B cell (primary cell): ENCODE data around the gene SLK. TPM values are rescaled to one million over a fixed set of nuclear protein-coding genes. Genes with fewer than 3 reads are reported as not detected.

ENCODE experiments used
- ATAC-seq: fragments of 200-7000 bp; cut with Tn5 transposase; one replicate; pipeline ENCODE4 v1.10.0; 2021; ENCODE audit warnings: low read depth, mild to moderate bottlenecking, moderate number of reproducible peaks, moderate library complexity
- CTCF ChIA-PET: fragments of 350-600 bp; sonication (Branson Sonifier 250); formaldehyde crosslinking; loops from one replicate; lab custom pipeline; 2021; ENCODE audit warnings: antibody characterized with exemption, inconsistent platforms; lab: Charles Lee
- POLR2A ChIA-PET: fragments of 350-600 bp; sonication (Branson Sonifier 250); formaldehyde crosslinking; loops from one replicate; lab custom pipeline; 2021; ENCODE audit warnings: antibody characterized with exemption; lab: Charles Lee
- DNase-seq: peaks from one replicate; pipeline ENCODE4 v3.0.0; 2013
- H2AFZ ChIP-seq: 2 replicates; pipeline ENCODE4 v1.6.1; 2012; ENCODE audit warnings: mild to moderate bottlenecking, low read depth, low read length; ENCODE audit not compliant: insufficient read depth, poor library complexity, severe bottlenecking
- H3K27ac ChIP-seq, 2 donors: 1 replicate in 1 of 2; 2 replicates in 1 of 2; pipeline ENCODE4 v1.5.1; 2012 to 2013; ENCODE audit warnings: low read length in 2 of 2, mild to moderate bottlenecking in 2 of 2, moderate library complexity in 1 of 2
- H3K27me3 ChIP-seq, 4 experiments: fragments of 200-600 bp in 1 of 4; sonication (generic) in 1 of 4; replicated peaks in 1 of 4; 1 replicate in 2 of 4; 2 replicates in 2 of 4; pipeline versions ENCODE4 v1.6.1 to v1.7.0; 2013 to 2016; ENCODE audit warnings: low read length in 3 of 4, mild to moderate bottlenecking in 2 of 4, mixed read lengths in 1 of 4, moderate library complexity in 1 of 4; ENCODE audit not compliant: insufficient read depth in 4 of 4, control insufficient read depth in 3 of 4; ENCODE audit errors: control extremely low read depth in 1 of 4
- H3K36me3 ChIP-seq, 2 experiments: replicated peaks in 1 of 2; 1 replicate in 1 of 2; 2 replicates in 1 of 2; pipeline versions ENCODE4 v1.6.1 to v1.7.1; 2013; ENCODE audit warnings: low read length in 1 of 2; ENCODE audit not compliant: insufficient read depth in 2 of 2, control insufficient read depth in 1 of 2; ENCODE audit errors: control extremely low read depth in 1 of 2, extremely low read depth in 1 of 2
- H3K4me1 ChIP-seq, 2 donors: fragments of 200-600 bp in 1 of 2; sonication (generic) in 1 of 2; 1 replicate in 1 of 2; 2 replicates in 1 of 2; pipeline versions ENCODE4 v1.5.1 to v1.6.1; 2013 to 2017; ENCODE audit warnings: low read length in 2 of 2; ENCODE audit not compliant: control insufficient read depth in 2 of 2, insufficient read depth in 2 of 2
- H3K4me2 ChIP-seq: replicated peaks from 2 replicates; pipeline ENCODE3; 2012; ENCODE audit warnings: mild to moderate bottlenecking, low read depth, low read length; ENCODE audit not compliant: poor library complexity, severe bottlenecking
- H3K4me3 ChIP-seq, 5 experiments: fragments of 200-600 bp in 1 of 5; sonication (generic) in 1 of 5; 1 replicate in 3 of 5; 2 replicates in 2 of 5; pipeline versions ENCODE4 v1.5.1 to v1.7.0; 2011 to 2016; ENCODE audit warnings: low read length in 4 of 5, mild to moderate bottlenecking in 4 of 5, low read depth in 2 of 5, control low read depth in 1 of 5, moderate library complexity in 1 of 5; ENCODE audit not compliant: insufficient read depth in 1 of 5; ENCODE audit errors: control extremely low read depth in 1 of 5, extremely low read depth in 1 of 5
- H3K79me2 ChIP-seq: fragments of 200-600 bp; sonication (generic); one replicate; pipeline ENCODE4 v1.6.0; 2016; ENCODE audit warnings: low read length; ENCODE audit not compliant: control insufficient read depth, insufficient read depth
- H3K9ac ChIP-seq: fragments of 200-600 bp; sonication (generic); 2 replicates; pipeline ENCODE4 v1.6.1; 2017; ENCODE audit warnings: mild to moderate bottlenecking, low read length, moderate library complexity
- H3K9me3 ChIP-seq, 3 donors: one replicate each; pipeline versions ENCODE4 v1.6.1 to v1.7.1; 2013; ENCODE audit warnings: low read length in 2 of 3; ENCODE audit not compliant: control insufficient read depth in 2 of 3, insufficient read depth in 1 of 3; ENCODE audit errors: control extremely low read depth in 1 of 3
- H4K20me1 ChIP-seq: 2 replicates; pipeline ENCODE4 v1.6.0; 2012; ENCODE audit warnings: mild to moderate bottlenecking, low read length; ENCODE audit not compliant: insufficient read depth, control insufficient read depth, poor library complexity, severe bottlenecking
- H3K27ac Mint-ChIP-seq: one replicate; pipeline ENCODE4 v1.8.0; 2021; ENCODE audit warnings: mixed read lengths
- H3K27me3 Mint-ChIP-seq: one replicate; pipeline ENCODE4 v1.8.0; 2021; ENCODE audit warnings: mixed read lengths
- H3K4me1 Mint-ChIP-seq: one replicate; pipeline ENCODE4 v1.8.0; 2021; ENCODE audit warnings: mixed read lengths
- H3K4me3 Mint-ChIP-seq: one replicate; pipeline ENCODE4 v1.8.0; 2021; ENCODE audit warnings: mixed read lengths
- H3K9me3 Mint-ChIP-seq: one replicate; pipeline ENCODE4 v1.8.0; 2022; ENCODE audit warnings: mixed read lengths; ENCODE audit not compliant: insufficient read depth
- CTCF ChIP-seq: fragments of 200-600 bp; IDR thresholded peaks from one replicate; pipeline ENCODE4 v1.8.0; 2022; ENCODE audit warnings: antibody characterized with exemption, mild to moderate bottlenecking
- EZH2 ChIP-seq: IDR thresholded peaks from 2 replicates; pipeline ENCODE4 v1.6.1; 2012; ENCODE audit warnings: borderline replicate concordance, low read depth, mild to moderate bottlenecking, moderate library complexity, low read length; ENCODE audit not compliant: insufficient read depth, poor library complexity, severe bottlenecking
- WGBS: methylation state at CpG from one replicate; pipeline ENCODE4 v1.1.5; 2013; ENCODE audit warnings: missing lambda C conversion rate; ENCODE audit not compliant: insufficient coverage; 5-methylcytosine and 5-hydroxymethylcytosine counted together
- intact Hi-C: fragments of 100-400 bp; cut with micrococcal nuclease; formaldehyde crosslinking; loops from one replicate; pipeline ENCODE4 v1.10.0; 2022
- polyA plus RNA-seq: library from polyadenylated mRNA; depleted of rRNA; stranded (reverse); fragments of >200 nt; gene quantifications from 2 replicates; pipeline ENCODE4 v1.2.3, GENCODE V29; 2012
- total RNA-seq, 2 donors: library from RNA; stranded (reverse); fragments of 120-200 nt in 1 of 2; gene quantifications; 1 replicate in 1 of 2; 2 replicates in 1 of 2; pipeline versions ENCODE4 v1.2.3 to v1.2.4, GENCODE V29; 2013 to 2022

Gene SLK
- total and polyA plus RNA-seq, 2 donors (not counting 1 experiment from before 2014, with no cell fraction given): 2.9 to 24.5 TPM

DNA sequence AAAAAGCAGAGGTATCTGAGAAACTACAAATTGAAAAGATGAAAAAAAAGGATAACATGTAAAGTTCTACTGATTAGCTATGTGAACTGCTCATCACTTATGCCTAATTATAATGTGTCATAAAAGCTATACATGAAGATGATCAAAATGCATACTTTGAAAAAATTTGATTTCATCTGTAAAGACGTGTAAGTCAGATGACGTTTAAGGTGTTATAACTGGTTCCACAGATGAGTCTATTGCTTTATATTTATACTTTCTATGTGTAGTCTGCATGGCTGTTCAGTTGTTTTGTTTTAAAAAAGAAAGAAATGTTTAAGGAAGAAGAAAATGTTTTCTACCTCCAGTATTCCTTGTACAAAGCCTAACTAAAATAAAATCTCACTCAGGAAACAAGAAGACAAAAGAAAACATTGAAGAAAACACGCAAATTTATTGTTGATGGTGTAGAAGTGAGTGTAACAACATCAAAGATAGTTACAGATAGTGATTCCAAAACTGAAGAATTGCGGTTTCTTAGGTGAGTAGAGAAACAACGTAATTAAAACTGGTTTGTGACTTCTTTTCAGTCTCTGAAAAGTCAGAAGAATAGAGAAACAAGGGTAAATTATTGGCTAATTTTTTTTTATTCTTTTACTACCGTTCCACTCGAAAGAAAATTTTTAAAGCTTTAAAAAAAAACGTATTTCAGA, 38.4 kb downstream of the SLK start:
- 100% methylated on average over 2 of the region's 8 CpGs for WGBS
- H3K9me3 Mint-ChIP-seq: no peaks in the 10 kb centered on the region
- H3K27ac Mint-ChIP-seq: no peak overlapping the region
- no peak overlapping the region for H2AFZ ChIP-seq
- no peak overlapping the region for H3K27ac ChIP-seq
- TF ChIP-seq CTCF (no peak), EZH2 (no peak)
- intact Hi-C loops: no loop called here
- H3K27me3 Mint-ChIP-seq: no peaks in the 10 kb centered on the region
- H3K4me3 Mint-ChIP-seq: no peak overlapping the region
- H3K79me2 ChIP-seq: no peaks in the 10 kb centered on the region
- peaks cover 13 to 53% of the 10 kb centered on the region in 2 experiments for H3K36me3 ChIP-seq
- no peak overlapping the region for H3K4me3 ChIP-seq
- H3K9me3 ChIP-seq: no peaks in the 10 kb centered on the region
- POLR2A ChIA-PET: no interaction called here
- H3K4me1 ChIP-seq: no peaks in the 10 kb centered on the region
- no peaks in the 10 kb centered on the region for H3K4me1 Mint-ChIP-seq
- no peaks in the 10 kb centered on the region for H4K20me1 ChIP-seq
- CTCF ChIA-PET: interaction anchor here (1.7 kb wide), 2 partner anchors 20 to 117 kb away, joined by 3 read pairs; no protein-coding TSS in a partner anchor
- ATAC-seq (no peak), DNase-seq (no peak)
- H3K4me2 ChIP-seq: no peak overlapping the region
- no peaks in the 10 kb centered on the region for H3K27me3 ChIP-seq
- no peak overlapping the region for H3K9ac ChIP-seq

- H3K36me3 ChIP-seq: peaks cover 10 to 15% of the 10 kb centered on the region in 2 experiments
- TF ChIP-seq CTCF: no peak
- no peak for TF ChIP-seq EZH2
- no peaks in the 10 kb centered on the region for H3K4me1 ChIP-seq
- no peak for DNase-seq
- no peak for ATAC-seq
- H3K9me3 Mint-ChIP-seq: no peaks in the 10 kb centered on the region
- no peak overlapping the region for H3K27ac ChIP-seq
- H3K4me3 ChIP-seq: no peak overlapping the region
- H3K79me2 ChIP-seq: no peaks in the 10 kb centered on the region
- H3K9ac ChIP-seq: no peak overlapping the region
- H2AFZ ChIP-seq: no peak overlapping the region
- CTCF ChIA-PET: interaction anchor here (0.7 to 2.0 kb wide), 2 partner anchors 127 to 177 kb away, joined by 3 to 5 read pairs; no protein-coding TSS in a partner anchor
- no peaks in the 10 kb centered on the region for H3K27me3 ChIP-seq
- no CpG with 5 or more reads among the region's 2 CpGs for WGBS
- POLR2A ChIA-PET: no interaction called here
- no peak overlapping the region for H3K4me2 ChIP-seq
- H4K20me1 ChIP-seq: no peaks in the 10 kb centered on the region
- no peak overlapping the region for H3K4me3 Mint-ChIP-seq
- H3K27ac Mint-ChIP-seq: no peak overlapping the region
- no peaks in the 10 kb centered on the region for H3K9me3 ChIP-seq
- no peaks in the 10 kb centered on the region for H3K4me1 Mint-ChIP-seq
- intact Hi-C loops: no loop called here
- no peaks in the 10 kb centered on the region for H3K27me3 Mint-ChIP-seq
Measured at GRCh38 chr10:104011904-104012303, 45.0 kb downstream of the SLK start.
